DMS53 treated with DMSO at 0.1 percent for 48 hours (cell line): ENCODE results near the gene PYCR2.

Experiments
- DNase-seq: peaks from one replicate; lab custom pipeline; 2025; ENCODE audit not compliant: unreplicated experiment; lab: John Stamatoyannopoulos, UW

The PYCR2 gene

DNA sequence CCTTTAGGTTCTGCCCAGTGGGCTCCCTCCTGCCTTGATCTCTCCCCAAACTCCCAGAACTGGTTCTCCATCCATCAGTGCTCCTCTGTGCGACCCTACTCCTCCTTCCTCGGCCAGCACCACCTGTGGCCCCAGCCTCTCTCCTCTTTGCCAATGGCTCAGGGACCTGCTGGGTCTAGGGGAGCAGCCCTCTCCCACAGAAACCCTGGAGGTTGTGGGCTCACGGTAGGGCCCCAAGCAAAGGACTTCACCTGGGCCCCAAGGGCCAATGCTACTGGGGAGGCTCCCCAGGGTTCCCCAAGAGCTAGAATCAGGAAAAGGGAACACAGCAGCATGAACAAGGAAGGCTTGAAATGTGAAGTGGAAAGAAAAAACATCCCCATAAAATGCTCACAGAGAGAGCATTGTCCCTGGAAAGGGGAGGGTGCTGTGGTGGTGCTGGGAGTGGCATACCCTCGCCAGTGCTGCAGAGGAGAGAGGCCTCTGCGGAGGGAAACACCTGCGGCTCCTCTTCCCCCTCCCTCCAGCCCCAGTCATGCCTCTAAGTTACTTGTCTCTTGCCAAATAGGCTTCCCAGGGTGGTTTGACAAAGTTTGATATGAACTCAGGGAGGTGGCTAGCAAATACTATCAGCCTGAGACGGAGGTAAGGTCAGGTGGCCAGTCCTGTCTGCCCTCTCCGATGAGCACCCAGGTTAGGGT lies 44.4 kb downstream of the PYCR2 start:
- peak; percentile 49 for DNase-seq

DNA sequence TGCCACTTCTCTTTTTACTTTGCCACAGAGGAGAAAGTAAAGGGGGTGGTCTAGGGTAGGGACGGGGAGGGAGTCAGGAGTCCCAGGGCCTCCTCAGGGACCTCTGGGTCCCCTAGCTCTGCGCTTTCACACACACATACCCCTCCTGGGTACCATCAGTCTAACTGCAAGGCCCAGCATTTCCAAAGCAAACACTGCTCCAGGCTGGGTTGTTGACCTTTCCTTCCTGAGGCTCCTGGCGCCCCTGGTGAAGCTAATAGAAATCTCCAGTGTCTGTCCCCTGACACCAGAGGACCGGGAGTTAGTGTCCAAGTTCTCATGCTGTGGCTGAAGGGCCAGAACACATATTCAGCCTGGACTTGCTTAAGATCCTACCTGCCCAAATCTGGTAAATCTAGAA lies 45.8 kb downstream of the PYCR2 start:
- peak; percentile 29 for DNase-seq

DNA sequence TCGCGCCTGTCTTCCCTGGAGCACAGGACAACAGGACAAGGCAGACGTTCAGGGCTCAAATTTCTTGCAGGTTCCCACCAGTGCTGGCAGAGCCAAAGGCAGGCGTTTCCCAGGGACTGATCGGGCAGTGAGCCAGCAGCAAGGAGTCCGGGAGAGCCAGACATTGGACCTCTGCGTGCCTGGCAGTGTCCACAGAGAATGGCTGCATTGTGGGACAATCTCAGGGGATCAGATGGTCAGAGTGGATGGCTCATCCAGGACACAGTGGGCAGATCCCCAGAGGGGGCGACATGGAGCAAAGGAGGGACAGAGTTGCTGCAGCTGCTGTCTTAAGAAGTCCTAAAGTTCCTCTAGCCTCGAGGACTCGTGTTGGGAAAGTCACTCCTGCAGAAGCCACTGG lies 46.5 kb downstream of the PYCR2 start:
- no peak for DNase-seq

DNA sequence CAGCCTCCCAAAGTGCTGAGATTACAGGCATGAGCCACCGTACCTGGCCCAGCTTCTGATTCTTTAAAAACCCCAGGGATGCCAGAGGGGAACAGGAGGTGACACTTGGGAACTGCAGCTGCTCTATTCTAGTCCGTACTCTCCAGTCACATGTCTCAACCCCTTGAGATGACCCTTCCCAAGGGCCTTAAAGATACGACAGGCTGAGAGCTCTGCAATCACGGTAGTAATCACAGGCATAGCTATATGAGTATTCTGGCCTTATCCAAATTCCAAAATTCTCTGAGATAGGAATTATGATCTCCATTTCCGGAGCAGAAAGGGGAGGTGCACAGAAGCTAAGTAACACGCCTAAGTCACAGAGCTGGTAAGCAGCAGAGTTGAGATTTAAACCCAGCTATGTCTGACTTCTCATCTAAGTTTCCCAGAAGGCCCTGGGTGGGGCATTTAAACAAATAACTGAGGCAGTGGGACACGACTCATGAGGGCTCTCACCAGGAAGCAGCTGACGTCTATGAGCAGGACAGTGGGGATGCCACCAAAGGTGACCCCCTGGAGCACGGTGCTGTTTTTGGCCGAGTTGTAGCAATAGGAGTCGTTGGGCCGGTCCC lies 47.0 kb downstream of the PYCR2 start:
- DNase-seq, result no peak

DNA sequence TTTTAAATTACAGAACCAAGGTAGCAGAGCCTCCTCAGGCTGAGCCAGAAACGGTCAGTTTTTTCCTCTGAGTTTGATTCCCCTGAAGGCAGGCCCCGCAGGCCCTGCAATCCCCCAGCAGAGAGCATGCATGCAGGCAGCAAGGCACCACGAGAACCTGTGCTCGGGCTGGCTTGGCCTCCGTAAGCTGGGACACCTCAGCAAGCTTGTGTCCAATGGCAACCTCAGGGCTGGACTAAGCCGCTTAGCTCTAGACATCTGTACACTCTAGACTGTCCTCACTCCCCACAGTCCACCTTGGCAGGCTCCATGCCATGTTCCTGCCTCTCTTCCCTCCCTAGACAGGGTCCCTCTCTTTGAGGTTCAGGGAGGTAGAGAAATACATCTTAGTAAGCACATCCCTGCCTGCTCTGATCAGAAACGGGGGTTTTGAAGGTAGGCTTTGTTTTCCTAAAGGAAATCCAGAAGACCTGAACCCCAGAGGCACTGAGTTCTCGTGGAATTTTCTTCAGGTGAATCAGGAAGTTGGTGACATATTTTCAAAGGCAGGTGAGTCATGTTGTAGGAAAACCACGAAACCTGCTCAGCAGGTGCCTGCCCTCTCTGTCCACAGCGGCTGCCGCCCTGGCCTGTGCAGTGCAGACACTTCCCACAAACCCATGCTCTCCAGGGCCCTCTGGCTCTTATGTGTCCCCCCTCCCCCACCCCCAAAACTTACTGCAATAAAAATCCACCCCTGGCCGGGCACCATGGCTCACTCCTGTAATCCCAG lies 48.8 kb downstream of the PYCR2 start:
- peak; percentile 95 for DNase-seq

DNA sequence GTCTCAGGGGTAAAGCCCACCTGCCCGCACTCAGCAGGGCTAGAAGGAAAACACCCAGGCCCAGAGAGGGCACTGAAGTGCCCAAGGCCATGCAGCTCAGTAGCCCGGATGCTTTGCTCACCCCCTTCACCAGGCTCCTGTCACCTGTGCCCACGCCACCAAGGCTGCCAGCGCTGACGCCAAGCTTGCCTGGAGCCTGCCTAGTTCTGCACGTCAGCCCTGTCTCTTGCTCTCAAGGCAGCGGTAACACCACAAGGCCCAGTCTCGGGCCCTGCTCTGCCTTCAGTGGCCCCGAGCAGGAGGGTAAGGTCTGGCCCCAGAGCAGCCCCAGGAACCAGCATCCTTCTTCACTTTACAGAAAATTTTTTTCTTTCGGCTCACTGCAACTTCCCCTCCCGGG lies 49.6 kb downstream of the PYCR2 start:
- DNase-seq, result no peak

DNA sequence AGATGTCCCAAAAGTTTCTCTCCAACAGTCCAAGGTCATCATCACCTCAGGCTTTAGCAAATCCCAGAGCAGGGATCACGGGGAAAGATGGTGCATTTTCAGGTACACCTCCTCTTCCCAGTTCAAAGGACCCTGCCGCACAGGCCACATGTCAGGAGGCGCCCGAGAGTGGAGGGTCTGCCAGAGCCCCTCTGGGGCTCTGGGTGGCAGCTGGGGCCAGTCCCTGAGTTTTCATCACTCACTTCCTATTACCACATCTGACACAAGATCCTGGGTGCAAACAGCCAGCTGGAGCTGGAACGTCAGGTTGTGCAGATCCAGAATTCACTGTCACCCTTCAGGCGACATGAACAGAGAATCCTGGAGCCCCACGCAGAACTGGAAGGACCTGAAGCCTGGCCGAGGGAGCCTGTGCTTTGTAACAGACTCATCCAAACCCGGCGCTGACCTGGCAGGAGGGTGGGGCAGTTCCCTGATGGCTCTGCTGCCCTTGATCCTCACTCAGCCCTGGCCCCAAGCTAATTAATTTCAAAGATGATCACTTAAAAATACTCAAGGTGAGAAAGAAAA lies 50.7 kb downstream of the PYCR2 start:
- no peak for DNase-seq

DNA sequence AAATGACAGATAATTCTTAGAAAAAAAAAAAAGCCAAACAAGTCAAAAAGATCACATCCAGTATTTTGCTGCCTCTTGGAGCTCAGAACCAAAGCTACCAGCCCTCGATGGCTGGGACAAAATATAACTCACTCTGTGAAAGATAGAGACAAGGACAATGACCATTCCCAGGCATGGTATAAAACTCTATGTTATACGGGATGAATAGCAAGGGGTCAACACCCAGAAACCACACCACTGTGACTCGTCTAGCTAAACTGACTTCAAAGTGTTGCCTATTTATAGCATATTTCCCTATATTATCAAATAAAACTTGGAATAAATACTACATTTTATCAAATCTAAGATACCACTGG lies 52.0 kb downstream of the PYCR2 start:
- DNase-seq, result no peak

DNA sequence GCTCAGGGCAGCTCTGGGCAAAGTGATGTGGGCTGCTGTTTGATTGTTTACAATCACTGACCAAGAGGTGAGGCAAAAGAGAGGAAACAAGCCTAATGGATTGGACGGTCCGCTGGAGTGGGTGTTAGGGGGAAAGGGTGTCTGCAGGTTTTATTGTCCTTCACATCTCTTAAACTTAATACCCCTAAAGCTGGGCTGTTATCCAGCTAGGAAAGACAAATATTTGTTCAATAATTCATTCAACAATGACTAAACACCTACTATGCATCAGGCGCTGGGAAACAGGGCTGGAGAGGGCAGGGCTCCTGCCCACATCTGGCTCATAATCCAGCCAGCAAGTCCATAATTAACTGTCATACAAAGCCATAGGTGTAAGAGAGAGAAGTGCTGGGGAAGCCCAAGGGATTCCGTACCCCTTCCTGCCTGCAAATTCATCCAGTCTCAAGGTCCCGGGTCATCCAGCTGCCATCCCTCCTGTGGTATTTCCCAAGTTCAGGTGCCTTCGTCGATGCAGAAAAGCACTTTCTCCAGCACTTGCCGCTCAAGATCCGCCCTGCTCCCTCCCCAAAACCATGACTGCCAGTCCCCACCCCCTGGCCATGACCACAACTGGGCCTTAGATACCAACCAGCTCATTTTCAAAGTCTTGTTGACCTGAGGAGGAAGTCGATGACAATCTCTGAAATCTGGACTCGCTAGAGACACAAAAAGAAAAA lies 52.5 kb downstream of the PYCR2 start:
- DNase-seq, result peak; percentile 92

DNA sequence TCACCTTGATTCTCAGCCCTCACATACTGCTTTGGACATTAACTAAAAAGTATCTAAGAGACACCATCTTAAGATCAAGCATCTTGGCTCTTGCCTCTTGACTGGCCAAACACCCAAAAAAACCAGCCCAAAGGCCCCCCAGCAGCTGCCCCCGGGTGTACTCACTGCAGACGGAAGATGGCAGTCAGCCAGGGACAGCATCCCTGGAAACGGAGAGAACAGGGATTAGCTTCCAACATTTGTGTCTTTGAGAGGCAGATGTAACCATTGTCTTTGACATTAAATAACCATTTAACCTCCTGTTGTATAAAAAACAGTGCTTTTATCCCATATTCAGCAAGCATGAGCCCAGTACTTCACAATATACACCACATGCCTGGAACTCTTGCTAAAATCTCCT lies 53.1 kb downstream of the PYCR2 start:
- no peak for DNase-seq
